HEK293 (cell line): ENCODE data around the gene ZNF783.

Experiments used
- BCL11B ChIP-seq: fragments of 450-650 bp; formaldehyde crosslinking; IDR thresholded peaks from 2 replicates; pipeline ENCODE4 v1.5.1; 2016; ENCODE audit warnings: low read depth, missing biosample characterization, missing genetic modification characterization
- GLIS2 ChIP-seq: fragments of 450-650 bp; formaldehyde crosslinking; IDR thresholded peaks from 2 replicates; pipeline ENCODE4 v1.5.1; 2016; ENCODE audit warnings: missing biosample characterization, missing genetic modification characterization
- SETDB1 ChIP-seq: IDR thresholded peaks from one replicate; pipeline ENCODE4 v1.6.1; 2017; ENCODE audit warnings: mild to moderate bottlenecking, low read length, moderate library complexity, mixed read lengths; ENCODE audit not compliant: insufficient read length
- TRIM28 ChIP-seq: IDR thresholded peaks from 2 replicates; pipeline ENCODE4 v1.6.1; 2011; ENCODE audit warnings: low read length, control low read depth, borderline replicate concordance
- ZFHX2 ChIP-seq: fragments of 450-650 bp; formaldehyde crosslinking; conservative IDR thresholded peaks from 2 replicates; pipeline ENCODE4 v1.5.1; 2016; ENCODE audit warnings: missing biosample characterization, missing genetic modification characterization
- ZNF239 ChIP-seq: fragments of 450-650 bp; formaldehyde crosslinking; IDR thresholded peaks from 2 replicates; pipeline ENCODE4 v1.5.1; 2016; ENCODE audit warnings: missing biosample characterization, missing genetic modification characterization
- ZNF623 ChIP-seq: fragments of 450-650 bp; formaldehyde crosslinking; IDR thresholded peaks from 2 replicates; pipeline ENCODE4 v1.5.1; 2016; ENCODE audit warnings: missing biosample characterization, missing genetic modification characterization
- ZNF785 ChIP-seq: fragments of 450-650 bp; formaldehyde crosslinking; IDR thresholded peaks from 2 replicates; pipeline ENCODE4 v1.5.1; 2016; ENCODE audit warnings: missing biosample characterization, missing genetic modification characterization
- ZNF792 ChIP-seq: fragments of 450-650 bp; formaldehyde crosslinking; IDR thresholded peaks from 2 replicates; pipeline ENCODE4 v1.5.1; 2016; ENCODE audit warnings: missing biosample characterization, missing genetic modification characterization
- ZNF843 ChIP-seq: fragments of 450-650 bp; formaldehyde crosslinking; IDR thresholded peaks from 2 replicates; pipeline ENCODE4 v1.5.1; 2016; ENCODE audit warnings: missing biosample characterization, missing genetic modification characterization
- TF ChIP-seq, protein P1 (sequence below): fragments of 450-650 bp; IDR thresholded peaks from 2 replicates; pipeline ENCODE4 v1.5.1; 2018; ENCODE audit warnings: missing biosample characterization, mild to moderate bottlenecking, missing genetic modification characterization
- TF ChIP-seq, protein P2 (sequence below): fragments of 450-650 bp; formaldehyde crosslinking; IDR thresholded peaks from 2 replicates; pipeline ENCODE4 v1.5.1; 2016; ENCODE audit warnings: missing biosample characterization, missing genetic modification characterization, low read depth
- TF ChIP-seq, protein P3 (sequence below): fragments of 450-650 bp; formaldehyde crosslinking; IDR thresholded peaks from 2 replicates; pipeline ENCODE4 v1.5.1; 2016; ENCODE audit warnings: missing biosample characterization, missing genetic modification characterization
- TF ChIP-seq, protein P4 (sequence below): fragments of 450-650 bp; formaldehyde crosslinking; IDR thresholded peaks from 2 replicates; pipeline ENCODE4 v1.5.1; 2016; ENCODE audit warnings: missing biosample characterization, missing genetic modification characterization
- TF ChIP-seq, protein P5 (sequence below): fragments of 450-650 bp; formaldehyde crosslinking; IDR thresholded peaks from 2 replicates; pipeline ENCODE4 v1.5.1; 2016; ENCODE audit warnings: missing biosample characterization, missing genetic modification characterization
- TF ChIP-seq, protein P6 (sequence below): fragments of 450-650 bp; IDR thresholded peaks from 2 replicates; pipeline ENCODE4 v1.5.1; 2018; ENCODE audit warnings: missing biosample characterization, missing genetic modification characterization
- TF ChIP-seq, protein P7 (sequence below): fragments of 450-650 bp; formaldehyde crosslinking; IDR thresholded peaks from 2 replicates; pipeline ENCODE4 v1.5.1; 2016; ENCODE audit warnings: missing biosample characterization, missing genetic modification characterization
- TF ChIP-seq, protein P8 (sequence below): fragments of 450-650 bp; formaldehyde crosslinking; optimal IDR thresholded peaks from 2 replicates; pipeline ENCODE3; 2016; ENCODE audit warnings: missing biosample characterization, mild to moderate bottlenecking, missing genetic modification characterization
- TF ChIP-seq, protein P9 (sequence below): fragments of 450-650 bp; formaldehyde crosslinking; IDR thresholded peaks from 2 replicates; pipeline ENCODE4 v1.5.1; 2017; ENCODE audit warnings: missing biosample characterization, mild to moderate bottlenecking, missing genetic modification characterization, moderate library complexity
- TF ChIP-seq, protein P10 (sequence below): fragments of 450-650 bp; formaldehyde crosslinking; IDR thresholded peaks from 2 replicates; pipeline ENCODE4 v1.5.1; 2016; ENCODE audit warnings: missing biosample characterization, missing genetic modification characterization

Gene ZNF783

DNA sequence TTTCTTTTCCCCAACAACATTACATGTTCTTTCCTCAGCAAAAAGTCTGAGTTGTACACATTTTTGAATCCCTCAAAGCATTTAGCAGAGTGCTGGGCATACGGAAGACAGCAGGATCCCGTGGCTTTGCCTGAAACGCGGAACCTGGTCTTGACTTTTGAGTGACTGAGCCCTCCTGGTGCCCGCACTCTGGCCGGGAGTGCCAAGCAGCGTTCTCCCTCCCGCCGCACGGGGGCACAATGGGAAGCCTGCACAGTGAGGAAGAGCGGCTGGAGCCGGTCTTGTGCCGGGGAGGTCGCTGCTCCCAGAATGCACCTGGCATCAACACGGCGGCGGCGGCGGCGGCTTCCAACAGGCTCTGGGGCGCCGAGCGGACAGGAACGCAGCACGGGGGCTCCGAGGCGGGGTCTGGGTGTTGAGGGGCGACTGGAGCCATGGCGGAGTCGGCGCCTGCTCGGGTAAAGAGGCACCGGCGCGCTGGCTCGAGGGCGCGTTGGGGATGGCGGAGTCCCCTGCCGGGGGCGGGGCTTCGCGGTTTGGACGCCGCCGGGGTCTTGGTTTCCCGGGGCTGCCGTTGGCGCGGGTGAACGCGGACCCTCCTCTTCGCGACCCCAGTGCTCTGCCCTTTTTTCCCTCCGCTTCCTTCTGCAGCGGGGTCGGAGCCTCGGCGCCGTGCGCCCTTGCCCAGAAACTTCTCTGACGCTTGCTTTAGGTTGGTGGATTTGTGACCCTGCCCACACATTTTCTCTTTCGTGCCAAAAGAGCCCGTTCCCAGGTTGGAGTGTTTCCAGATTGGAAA, 22.5 kb upstream of the ZNF783 start, which contains the start of gene ZNF212 (continued):
- TF ChIP-seq, protein P1, sequence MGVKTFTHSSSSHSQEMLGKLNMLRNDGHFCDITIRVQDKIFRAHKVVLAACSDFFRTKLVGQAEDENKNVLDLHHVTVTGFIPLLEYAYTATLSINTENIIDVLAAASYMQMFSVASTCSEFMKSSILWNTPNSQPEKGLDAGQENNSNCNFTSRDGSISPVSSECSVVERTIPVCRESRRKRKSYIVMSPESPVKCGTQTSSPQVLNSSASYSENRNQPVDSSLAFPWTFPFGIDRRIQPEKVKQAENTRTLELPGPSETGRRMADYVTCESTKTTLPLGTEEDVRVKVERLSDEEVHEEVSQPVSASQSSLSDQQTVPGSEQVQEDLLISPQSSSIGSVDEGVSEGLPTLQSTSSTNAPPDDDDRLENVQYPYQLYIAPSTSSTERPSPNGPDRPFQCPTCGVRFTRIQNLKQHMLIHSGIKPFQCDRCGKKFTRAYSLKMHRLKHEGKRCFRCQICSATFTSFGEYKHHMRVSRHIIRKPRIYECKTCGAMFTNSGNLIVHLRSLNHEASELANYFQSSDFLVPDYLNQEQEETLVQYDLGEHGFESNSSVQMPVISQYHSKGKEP, result 0 out of 2 replicates have a peak, but pooled peaks have one; percentile 49
- TF ChIP-seq, protein P2, sequence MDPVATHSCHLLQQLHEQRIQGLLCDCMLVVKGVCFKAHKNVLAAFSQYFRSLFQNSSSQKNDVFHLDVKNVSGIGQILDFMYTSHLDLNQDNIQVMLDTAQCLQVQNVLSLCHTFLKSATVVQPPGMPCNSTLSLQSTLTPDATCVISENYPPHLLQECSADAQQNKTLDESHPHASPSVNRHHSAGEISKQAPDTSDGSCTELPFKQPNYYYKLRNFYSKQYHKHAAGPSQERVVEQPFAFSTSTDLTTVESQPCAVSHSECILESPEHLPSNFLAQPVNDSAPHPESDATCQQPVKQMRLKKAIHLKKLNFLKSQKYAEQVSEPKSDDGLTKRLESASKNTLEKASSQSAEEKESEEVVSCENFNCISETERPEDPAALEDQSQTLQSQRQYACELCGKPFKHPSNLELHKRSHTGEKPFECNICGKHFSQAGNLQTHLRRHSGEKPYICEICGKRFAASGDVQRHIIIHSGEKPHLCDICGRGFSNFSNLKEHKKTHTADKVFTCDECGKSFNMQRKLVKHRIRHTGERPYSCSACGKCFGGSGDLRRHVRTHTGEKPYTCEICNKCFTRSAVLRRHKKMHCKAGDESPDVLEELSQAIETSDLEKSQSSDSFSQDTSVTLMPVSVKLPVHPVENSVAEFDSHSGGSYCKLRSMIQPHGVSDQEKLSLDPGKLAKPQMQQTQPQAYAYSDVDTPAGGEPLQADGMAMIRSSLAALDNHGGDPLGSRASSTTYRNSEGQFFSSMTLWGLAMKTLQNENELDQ (tag by site-specific recombination), result no peak
- TF ChIP-seq, protein P3, sequence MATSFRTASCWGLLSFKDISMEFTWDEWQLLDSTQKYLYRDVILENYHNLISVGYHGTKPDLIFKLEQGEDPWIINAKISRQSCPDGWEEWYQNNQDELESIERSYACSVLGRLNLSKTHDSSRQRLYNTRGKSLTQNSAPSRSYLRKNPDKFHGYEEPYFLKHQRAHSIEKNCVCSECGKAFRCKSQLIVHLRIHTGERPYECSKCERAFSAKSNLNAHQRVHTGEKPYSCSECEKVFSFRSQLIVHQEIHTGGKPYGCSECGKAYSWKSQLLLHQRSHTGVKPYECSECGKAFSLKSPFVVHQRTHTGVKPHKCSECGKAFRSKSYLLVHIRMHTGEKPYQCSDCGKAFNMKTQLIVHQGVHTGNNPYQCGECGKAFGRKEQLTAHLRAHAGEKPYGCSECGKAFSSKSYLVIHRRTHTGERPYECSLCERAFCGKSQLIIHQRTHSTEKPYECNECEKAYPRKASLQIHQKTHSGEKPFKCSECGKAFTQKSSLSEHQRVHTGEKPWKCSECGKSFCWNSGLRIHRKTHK (tag by site-specific recombination), result no peak
- no peak for TF ChIP-seq ZNF785 (tag by site-specific recombination)
- TF ChIP-seq ZNF792, result no peak
- TF ChIP-seq GLIS2 (tag by site-specific recombination), result peak; percentile 93
- TF ChIP-seq, protein P4, sequence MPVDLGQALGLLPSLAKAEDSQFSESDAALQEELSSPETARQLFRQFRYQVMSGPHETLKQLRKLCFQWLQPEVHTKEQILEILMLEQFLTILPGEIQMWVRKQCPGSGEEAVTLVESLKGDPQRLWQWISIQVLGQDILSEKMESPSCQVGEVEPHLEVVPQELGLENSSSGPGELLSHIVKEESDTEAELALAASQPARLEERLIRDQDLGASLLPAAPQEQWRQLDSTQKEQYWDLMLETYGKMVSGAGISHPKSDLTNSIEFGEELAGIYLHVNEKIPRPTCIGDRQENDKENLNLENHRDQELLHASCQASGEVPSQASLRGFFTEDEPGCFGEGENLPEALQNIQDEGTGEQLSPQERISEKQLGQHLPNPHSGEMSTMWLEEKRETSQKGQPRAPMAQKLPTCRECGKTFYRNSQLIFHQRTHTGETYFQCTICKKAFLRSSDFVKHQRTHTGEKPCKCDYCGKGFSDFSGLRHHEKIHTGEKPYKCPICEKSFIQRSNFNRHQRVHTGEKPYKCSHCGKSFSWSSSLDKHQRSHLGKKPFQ, result 0 out of 2 replicates have a peak, but pooled peaks have one; percentile 51
- TF ChIP-seq ZNF843 (tag by site-specific recombination), result peak; percentile 75
- TF ChIP-seq, protein P5, sequence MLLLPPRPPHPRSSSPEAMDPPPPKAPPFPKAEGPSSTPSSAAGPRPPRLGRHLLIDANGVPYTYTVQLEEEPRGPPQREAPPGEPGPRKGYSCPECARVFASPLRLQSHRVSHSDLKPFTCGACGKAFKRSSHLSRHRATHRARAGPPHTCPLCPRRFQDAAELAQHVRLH, result peak; percentile 76; the same call in 1 of the 2 replicates
- TF ChIP-seq SETDB1, result no peak
- TF ChIP-seq, protein P6, sequence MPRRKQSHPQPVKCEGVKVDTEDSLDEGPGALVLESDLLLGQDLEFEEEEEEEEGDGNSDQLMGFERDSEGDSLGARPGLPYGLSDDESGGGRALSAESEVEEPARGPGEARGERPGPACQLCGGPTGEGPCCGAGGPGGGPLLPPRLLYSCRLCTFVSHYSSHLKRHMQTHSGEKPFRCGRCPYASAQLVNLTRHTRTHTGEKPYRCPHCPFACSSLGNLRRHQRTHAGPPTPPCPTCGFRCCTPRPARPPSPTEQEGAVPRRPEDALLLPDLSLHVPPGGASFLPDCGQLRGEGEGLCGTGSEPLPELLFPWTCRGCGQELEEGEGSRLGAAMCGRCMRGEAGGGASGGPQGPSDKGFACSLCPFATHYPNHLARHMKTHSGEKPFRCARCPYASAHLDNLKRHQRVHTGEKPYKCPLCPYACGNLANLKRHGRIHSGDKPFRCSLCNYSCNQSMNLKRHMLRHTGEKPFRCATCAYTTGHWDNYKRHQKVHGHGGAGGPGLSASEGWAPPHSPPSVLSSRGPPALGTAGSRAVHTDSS (tag by site-specific recombination), result peak; percentile 60
- peak; percentile 52; the same call in 1 of the 2 replicates for TF ChIP-seq ZFHX2 (tag by site-specific recombination)
- TF ChIP-seq, protein P7, sequence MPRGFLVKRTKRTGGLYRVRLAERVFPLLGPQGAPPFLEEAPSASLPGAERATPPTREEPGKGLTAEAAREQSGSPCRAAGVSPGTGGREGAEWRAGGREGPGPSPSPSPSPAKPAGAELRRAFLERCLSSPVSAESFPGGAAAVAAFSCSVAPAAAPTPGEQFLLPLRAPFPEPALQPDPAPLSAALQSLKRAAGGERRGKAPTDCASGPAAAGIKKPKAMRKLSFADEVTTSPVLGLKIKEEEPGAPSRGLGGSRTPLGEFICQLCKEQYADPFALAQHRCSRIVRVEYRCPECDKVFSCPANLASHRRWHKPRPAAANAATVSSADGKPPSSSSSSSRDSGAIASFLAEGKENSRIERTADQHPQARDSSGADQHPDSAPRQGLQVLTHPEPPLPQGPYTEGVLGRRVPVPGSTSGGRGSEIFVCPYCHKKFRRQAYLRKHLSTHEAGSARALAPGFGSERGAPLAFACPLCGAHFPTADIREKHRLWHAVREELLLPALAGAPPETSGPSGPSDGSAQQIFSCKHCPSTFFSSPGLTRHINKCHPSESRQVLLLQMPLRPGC (tag by site-specific recombination), result no peak
- TF ChIP-seq, protein P8, sequence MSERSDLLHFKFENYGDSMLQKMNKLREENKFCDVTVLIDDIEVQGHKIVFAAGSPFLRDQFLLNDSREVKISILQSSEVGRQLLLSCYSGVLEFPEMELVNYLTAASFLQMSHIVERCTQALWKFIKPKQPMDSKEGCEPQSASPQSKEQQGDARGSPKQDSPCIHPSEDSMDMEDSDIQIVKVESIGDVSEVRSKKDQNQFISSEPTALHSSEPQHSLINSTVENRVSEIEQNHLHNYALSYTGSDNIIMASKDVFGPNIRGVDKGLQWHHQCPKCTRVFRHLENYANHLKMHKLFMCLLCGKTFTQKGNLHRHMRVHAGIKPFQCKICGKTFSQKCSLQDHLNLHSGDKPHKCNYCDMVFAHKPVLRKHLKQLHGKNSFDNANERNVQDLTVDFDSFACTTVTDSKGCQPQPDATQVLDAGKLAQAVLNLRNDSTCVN (tag by site-specific recombination), result peak; percentile 80
- TF ChIP-seq, protein P9, sequence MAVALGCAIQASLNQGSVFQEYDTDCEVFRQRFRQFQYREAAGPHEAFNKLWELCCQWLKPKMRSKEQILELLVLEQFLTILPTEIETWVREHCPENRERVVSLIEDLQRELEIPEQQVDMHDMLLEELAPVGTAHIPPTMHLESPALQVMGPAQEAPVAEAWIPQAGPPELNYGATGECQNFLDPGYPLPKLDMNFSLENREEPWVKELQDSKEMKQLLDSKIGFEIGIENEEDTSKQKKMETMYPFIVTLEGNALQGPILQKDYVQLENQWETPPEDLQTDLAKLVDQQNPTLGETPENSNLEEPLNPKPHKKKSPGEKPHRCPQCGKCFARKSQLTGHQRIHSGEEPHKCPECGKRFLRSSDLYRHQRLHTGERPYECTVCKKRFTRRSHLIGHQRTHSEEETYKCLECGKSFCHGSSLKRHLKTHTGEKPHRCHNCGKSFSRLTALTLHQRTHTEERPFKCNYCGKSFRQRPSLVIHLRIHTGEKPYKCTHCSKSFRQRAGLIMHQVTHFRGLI (tag by site-specific recombination), result no peak
- TF ChIP-seq BCL11B, result no peak
- TF ChIP-seq ZNF623 (tag by site-specific recombination), result no peak
- TF ChIP-seq, protein P10, sequence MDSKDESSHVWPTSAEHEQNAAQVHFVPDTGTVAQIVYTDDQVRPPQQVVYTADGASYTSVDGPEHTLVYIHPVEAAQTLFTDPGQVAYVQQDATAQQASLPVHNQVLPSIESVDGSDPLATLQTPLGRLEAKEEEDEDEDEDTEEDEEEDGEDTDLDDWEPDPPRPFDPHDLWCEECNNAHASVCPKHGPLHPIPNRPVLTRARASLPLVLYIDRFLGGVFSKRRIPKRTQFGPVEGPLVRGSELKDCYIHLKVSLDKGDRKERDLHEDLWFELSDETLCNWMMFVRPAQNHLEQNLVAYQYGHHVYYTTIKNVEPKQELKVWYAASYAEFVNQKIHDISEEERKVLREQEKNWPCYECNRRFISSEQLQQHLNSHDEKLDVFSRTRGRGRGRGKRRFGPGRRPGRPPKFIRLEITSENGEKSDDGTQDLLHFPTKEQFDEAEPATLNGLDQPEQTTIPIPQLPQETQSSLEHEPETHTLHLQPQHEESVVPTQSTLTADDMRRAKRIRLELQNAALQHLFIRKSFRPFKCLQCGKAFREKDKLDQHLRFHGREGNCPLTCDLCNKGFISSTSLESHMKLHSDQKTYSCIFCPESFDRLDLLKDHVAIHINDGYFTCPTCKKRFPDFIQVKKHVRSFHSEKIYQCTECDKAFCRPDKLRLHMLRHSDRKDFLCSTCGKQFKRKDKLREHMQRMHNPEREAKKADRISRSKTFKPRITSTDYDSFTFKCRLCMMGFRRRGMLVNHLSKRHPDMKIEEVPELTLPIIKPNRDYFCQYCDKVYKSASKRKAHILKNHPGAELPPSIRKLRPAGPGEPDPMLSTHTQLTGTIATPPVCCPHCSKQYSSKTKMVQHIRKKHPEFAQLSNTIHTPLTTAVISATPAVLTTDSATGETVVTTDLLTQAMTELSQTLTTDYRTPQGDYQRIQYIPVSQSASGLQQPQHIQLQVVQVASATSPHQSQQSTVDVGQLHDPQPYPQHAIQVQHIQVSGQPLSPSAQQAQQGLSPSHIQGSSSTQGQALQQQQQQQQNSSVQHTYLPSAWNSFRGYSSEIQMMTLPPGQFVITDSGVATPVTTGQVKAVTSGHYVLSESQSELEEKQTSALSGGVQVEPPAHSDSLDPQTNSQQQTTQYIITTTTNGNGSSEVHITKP, result 0 out of 2 replicates have a peak, but pooled peaks have one; percentile 34
- TF ChIP-seq ZNF239 (tag by site-specific recombination), result no peak; the same call in 1 of the 2 replicates
- TF ChIP-seq TRIM28, result no peak
